A549 treated with CpdA at 1 μM for 4 hours (cell line): Measurements from ENCODE around the gene SPTBN4. TPM values are rescaled to one million over a fixed set of nuclear protein-coding genes. Genes with fewer than 3 reads are reported as not detected.

ENCODE experiments used
- total RNA-seq: library from RNA; stranded (reverse); fragments of 200-300 nt; extraction: Qiagen RNA extraction; gene quantifications from 5 replicates; pipeline ENCODE4 v1.2.3, GENCODE V29; 2022; ENCODE audit warnings: low read depth

SPTBN4 gene
- total RNA-seq, result 0.45 to 1.3 TPM (median 0.92 TPM) in 5 replicates

DNA sequence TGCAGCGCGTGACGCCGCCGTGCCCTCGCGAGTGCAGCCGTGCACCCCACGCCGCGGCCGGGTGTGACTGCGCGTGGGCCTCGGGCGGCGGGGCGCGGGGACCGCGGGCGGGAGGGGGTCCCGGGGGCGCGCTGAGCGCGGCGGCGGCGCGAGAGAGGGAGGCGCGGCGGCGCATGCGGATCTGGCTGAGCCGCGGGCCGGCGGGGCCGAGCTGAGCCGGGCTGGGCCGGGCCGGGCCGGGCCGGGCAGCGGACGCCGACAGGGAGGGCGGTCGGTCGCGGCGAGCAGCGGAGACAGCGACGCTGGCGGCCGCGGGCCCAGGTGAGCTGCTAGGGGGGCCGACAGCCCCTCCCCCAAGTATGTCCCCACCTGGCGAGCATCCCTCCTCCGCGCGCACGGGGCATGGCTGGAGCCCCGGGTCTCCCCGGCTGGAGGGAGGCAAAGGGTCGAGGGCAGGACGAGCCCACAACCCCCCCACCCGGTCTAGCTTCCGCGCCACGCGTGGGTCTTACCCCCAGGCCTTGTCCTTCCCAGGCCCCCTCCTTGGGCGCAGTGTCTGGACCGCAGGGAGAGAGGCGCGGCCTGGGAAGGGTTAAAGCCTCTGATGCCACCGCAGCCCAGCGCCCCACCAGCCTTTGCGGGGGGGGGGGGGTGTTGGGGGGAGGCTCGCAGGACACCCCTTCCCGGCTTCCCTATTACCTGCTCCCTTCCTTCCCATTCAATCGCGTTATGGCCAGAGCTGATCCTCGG lies at the start of gene SPTBN4:
Gene SPTBN4, plus strand, starts transcription at position 17 of the 750 bp plus-strand sequence. CDS start 5,621 bp downstream, outside the sequence.

DNA sequence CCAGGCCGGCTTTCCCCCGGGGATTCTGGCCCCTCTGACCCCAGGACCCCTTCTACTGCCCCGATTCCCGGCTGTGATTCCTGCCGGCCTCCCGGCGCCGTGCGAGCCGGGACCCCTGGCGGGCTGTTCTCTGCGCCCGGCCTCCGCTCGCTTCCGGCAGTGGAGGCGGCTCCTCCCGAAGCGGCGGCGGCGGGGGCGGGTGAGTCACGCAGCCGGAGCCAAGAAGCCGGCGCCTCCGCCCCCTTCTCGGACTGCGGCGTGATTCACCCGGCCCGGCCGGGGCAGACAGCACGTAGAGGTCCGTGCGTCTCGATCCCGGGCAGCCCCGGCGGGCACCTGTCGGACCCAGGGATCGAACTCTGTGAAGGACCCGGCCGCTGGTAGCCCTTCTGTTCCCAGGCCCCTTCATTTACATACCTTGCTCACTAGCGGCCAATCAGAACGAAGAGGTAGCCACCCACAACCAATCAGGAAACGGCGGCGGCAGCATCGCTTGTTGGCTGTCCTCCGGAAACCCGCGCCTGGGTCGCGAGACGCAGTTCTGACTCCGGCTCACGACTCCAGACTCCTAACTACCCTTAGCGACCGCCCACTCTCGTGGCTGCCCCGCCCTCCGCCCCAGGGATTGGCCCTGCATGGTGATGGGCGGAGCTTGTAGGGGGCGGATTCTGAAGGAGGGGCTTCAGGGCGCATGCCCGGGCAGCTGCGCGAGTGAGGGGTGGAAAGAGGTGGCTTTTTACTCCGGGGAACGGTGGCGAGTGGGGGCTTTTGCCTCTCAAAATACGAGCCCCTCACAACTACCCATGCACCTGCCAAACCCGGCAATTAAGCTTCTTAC lies 41.1 kb upstream of the SPTBN4 start, which contains the start of gene SERTAD1:
Gene SERTAD1, minus strand, starts transcription at position 543 of the 838 bp plus-strand sequence. CDS start 2,446 bp downstream, outside the sequence.

DNA sequence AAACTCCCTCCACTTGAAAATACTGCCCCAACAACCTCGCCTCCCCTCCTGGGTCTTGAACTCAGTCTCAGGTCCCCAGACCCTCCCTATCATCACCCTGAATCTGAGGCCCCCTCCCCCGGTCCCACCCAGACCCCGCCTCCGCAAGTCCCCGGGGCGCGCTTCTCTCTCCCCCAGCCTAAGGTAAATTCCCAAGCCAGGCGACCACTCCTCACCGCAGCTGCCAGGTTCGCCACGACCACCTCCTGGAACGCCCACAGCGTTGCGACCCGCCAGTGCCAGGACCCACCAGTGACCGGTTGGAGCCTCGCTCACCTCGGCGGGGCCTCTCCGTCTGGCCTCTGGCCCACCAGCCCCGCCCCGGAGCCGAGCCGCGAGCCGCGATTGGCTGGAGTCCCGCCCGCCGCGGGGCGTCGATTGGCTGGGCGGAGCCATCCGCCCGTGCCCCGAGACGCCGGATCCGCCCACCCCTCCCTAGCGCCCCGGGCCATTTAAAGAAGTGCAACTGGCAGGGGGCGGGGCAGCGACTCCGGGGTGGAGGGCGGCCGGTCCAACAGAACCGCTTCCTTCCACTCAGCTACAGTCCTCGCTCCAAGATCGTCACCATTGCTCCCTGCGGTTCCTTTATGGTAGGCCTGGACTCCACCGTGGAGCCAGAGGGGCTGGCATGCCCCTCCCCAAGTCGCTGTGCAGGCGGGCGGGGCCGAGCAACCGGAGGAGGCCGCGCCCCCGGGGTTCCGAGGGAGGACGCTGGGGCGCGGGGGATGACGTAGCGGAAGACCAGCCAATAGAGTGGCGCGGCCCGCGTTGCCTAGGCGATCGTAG lies 22.6 kb upstream of the SPTBN4 start, which contains the start of gene SERTAD3:
Gene SERTAD3, minus strand, starts transcription at position 336 of the 825 bp plus-strand sequence. CDS start 2,255 bp downstream, outside the sequence.

DNA sequence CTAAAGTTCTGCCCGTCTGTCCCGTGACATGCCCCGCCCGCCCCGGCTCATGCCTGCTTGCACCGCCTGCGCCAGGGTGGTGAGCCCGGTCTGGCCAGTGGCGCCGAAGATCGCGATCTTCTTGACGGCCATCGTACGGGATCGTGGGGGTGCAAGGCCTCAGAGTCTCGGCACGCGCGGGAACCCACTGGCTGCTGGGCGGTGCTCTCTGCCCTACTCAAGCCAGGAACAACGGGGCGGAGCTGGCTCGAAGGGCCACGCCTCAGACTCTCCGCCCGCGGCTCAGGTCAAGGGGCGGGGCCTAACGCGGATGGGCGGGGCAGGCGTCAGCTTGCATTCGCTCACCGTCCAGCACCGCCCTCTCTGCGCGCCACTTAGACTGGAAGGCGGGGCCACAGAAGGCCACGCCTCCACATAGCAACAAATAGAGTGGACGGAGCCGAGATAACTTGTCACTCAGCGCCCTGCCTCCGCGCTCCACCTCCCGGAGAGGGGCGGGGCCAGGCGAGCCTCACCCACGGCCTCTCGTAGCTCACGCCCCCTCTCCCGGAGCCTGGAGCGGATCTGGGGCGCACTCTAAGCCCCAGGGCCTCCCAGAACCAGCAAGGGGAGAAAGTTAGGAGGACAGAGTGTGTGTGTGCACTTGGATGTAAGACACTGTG lies 1.1 kb upstream of the SPTBN4 start, which contains the start of gene BLVRB:
Gene BLVRB, minus strand, starts transcription at position 189 of the 662 bp plus-strand sequence. Its CDS starts 57 bp downstream, at position 132.

DNA sequence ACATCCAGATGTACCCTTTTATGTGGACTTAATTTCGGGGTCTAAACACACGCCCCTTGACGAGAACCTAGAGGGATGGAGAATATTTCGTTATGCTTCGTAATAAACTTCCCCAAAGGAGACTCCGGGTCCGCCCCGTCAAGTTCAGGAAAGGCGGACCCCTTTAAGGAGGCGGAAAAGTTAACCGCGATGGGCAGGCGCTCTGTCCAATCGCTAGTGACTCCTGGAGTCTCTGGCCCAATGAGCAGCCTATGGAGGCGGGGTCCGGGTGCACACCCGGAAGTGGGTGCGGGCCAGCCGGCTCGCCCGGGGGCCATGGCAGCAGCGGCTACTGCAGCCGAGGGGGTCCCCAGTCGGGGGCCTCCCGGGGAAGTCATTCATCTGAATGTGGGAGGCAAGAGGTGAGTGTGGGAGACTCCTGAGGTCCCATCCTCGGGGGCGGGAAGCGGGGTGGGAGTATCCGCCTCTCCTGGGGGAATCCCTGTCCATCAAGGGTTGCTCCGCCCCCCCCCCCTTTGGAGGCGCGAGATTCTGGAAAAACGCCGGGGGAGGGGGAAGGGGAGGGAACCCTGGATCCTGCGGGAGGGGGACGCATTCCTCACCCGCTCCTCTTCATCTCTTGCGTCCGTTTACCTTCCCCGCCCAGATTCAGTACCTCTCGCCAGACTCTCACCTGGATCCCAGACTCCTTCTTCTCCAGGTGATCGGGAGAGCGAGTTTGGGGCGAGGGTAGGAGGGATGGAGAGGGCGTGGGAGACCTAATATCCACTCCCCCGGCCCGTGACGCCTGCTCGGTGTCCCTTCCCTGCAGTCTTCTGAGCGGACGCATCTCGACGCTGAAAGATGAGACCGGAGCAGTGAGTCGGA lies 110.0 kb downstream of the SPTBN4 start, which contains the start of gene SHKBP1:
Gene SHKBP1, plus strand, starts transcription at position 289 of the 867 bp plus-strand sequence. Its CDS starts 27 bp downstream, at position 316.

DNA sequence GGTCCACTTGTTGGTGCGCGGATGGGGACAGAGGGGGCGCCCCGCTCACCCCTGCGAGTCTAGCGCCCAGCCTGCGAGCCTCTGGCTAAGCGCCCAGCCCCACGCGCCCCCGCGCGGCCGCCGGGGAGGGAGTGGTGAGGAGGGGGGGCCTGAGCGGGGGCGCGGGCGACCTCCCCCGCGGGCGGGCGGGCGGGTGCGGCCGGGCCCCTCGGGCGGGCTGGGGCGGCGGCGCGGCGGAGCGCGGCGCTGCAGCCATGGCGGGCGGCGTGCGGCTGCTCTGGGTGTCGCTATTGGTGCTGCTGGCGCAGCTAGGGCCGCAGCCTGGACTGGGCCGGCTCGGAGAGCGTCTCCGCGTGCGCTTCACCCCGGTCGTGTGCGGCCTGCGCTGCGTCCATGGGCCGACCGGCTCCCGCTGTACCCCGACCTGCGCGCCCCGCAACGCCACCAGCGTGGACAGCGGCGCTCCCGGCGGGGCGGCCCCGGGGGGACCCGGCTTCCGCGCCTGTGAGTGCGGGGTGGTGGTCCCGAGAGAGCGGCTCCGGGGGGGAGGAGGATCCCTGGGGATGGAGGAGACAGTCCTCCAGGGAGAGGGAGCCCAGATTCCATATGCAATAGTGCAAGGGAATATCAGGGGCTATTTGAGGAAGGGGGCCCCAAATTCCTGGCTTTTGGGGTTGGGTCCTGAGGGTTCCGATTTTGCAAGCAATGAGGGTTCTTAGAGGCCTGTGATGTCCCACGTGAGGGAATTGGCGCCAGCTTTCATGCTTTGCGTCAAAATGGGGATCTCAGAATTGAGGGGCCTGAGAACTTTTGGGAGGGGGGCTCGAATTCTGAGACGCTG lies 134.6 kb downstream of the SPTBN4 start, which contains the start of gene LTBP4:
Gene LTBP4, plus strand, starts transcription at position 236 of the 841 bp plus-strand sequence. Its CDS starts 19 bp downstream, at position 255.

Other genes with a start within 250 kb of the SPTBN4 start
- 0.62 to 0.81 TPM (median 0.76 TPM) in 5 replicates for gene TTC9B, start 248.6 kb upstream of the SPTBN4 start, total RNA-seq
- 0.09 to 0.30 TPM (median 0.17 TPM) in 5 replicates for gene CCNP, start 240.3 kb upstream of the SPTBN4 start, total RNA-seq
- gene AKT2, start 181.7 kb upstream of the SPTBN4 start, total RNA-seq, result 127 to 188 TPM (median 177 TPM) in 5 replicates
- 22.8 to 32.2 TPM (median 32.0 TPM) in 5 replicates for gene C19orf47, start 118.6 kb upstream of the SPTBN4 start, total RNA-seq
- gene PLD3, start 118.3 kb upstream of the SPTBN4 start, total RNA-seq, result 249 to 274 TPM (median 257 TPM) in 5 replicates
- gene HIPK4, start 76.8 kb upstream of the SPTBN4 start, total RNA-seq, result 0.19 to 0.41 TPM (median 0.23 TPM) in 5 replicates
- gene PRX, start 53.6 kb upstream of the SPTBN4 start, total RNA-seq, result 1.2 to 1.9 TPM (median 1.5 TPM) in 5 replicates
- 23.5 to 42.7 TPM (median 31.9 TPM) in 5 replicates for gene SERTAD1, start 41.0 kb upstream of the SPTBN4 start, total RNA-seq
- 38.2 to 51.9 TPM (median 46.8 TPM) in 5 replicates for gene SERTAD3, start 22.7 kb upstream of the SPTBN4 start, total RNA-seq
- 255 to 344 TPM (median 323 TPM) in 5 replicates for gene BLVRB, start 1.3 kb upstream of the SPTBN4 start, total RNA-seq
- gene SHKBP1, start 109.9 kb downstream of the SPTBN4 start, total RNA-seq, result 107 to 161 TPM (median 136 TPM) in 5 replicates
- gene LTBP4, start 134.4 kb downstream of the SPTBN4 start, total RNA-seq, result 44.4 to 77.5 TPM (median 55.6 TPM) in 5 replicates
- 50.2 to 67.7 TPM (median 56.5 TPM) in 5 replicates for gene NUMBL, start 223.7 kb downstream of the SPTBN4 start, total RNA-seq
- 62.8 to 73.6 TPM (median 64.7 TPM) in 5 replicates for gene COQ8B, start 249.9 kb downstream of the SPTBN4 start, total RNA-seq